HEK293 (cell line): ENCODE results near the gene NCKAP5.
A peak's percentile ranks its signal among the peaks of the same experiment; 100 is the strongest.

Experiments
- CTCF ChIA-PET: fragments of 350-600 bp; formaldehyde crosslinking; extraction: SDS; loops from one replicate; lab custom pipeline; 2021; ENCODE audit warnings: antibody characterized with exemption; lab: Yijun Ruan, JAX
- POLR2A ChIA-PET: fragments of 300-600 bp; formaldehyde crosslinking; extraction: SDS; loops from one replicate; lab custom pipeline; 2020; ENCODE audit warnings: antibody characterized with exemption, inconsistent platforms; lab: Yijun Ruan, JAX
- H3K27ac ChIP-seq: fragments of 200-500 bp; sonication (Bioruptor generic); 2 replicates; pipeline ENCODE4 v1.5.1; 2014; ENCODE audit warnings: low read depth, low read length, control low read depth, inconsistent platforms; ENCODE audit errors: extremely low read depth
- H3K36me3 ChIP-seq, 2 experiments: fragments of 200-500 bp in 1 of 2; sonication (Bioruptor generic) in 1 of 2; 1 replicate in 1 of 2; 2 replicates in 1 of 2; pipeline ENCODE4 v1.5.1; 2014 to 2017; ENCODE audit warnings: inconsistent platforms in 2 of 2, low read length in 2 of 2; ENCODE audit not compliant: control insufficient read depth in 2 of 2, insufficient read depth in 1 of 2
- H3K4me1 ChIP-seq: fragments of 200-500 bp; sonication (Bioruptor generic); 2 replicates; pipeline ENCODE4 v1.5.1; 2014; ENCODE audit warnings: mild to moderate bottlenecking, low read length, inconsistent platforms; ENCODE audit not compliant: control insufficient read depth, insufficient read depth
- H3K4me3 ChIP-seq: 2 replicates; pipeline ENCODE4 v1.5.1; 2011; ENCODE audit warnings: low read depth, mild to moderate bottlenecking, control low read depth, low read length, moderate library complexity
- H3K9me3 ChIP-seq: fragments of 200-500 bp; sonication (Bioruptor generic); 2 replicates; pipeline ENCODE4 v1.5.1; 2014; ENCODE audit warnings: low read depth, low read length, inconsistent platforms; ENCODE audit not compliant: control insufficient read depth, insufficient read depth
- PRDM2 ChIP-seq: fragments of 450-650 bp; formaldehyde crosslinking; IDR thresholded peaks from 2 replicates; pipeline ENCODE4 v1.5.1; 2016; ENCODE audit warnings: missing biosample characterization, missing genetic modification characterization, borderline replicate concordance
- ZBTB20 ChIP-seq: fragments of 450-650 bp; formaldehyde crosslinking; IDR thresholded peaks from 2 replicates; pipeline ENCODE4 v1.5.1; 2016; ENCODE audit warnings: missing biosample characterization, missing genetic modification characterization
- ZNF121 ChIP-seq: fragments of 450-650 bp; formaldehyde crosslinking; IDR thresholded peaks from 2 replicates; pipeline ENCODE4 v1.5.1; 2016; ENCODE audit warnings: missing biosample characterization, missing genetic modification characterization
- ZNF146 ChIP-seq: fragments of 450-650 bp; formaldehyde crosslinking; IDR thresholded peaks from 2 replicates; pipeline ENCODE4 v1.5.1; 2016; ENCODE audit warnings: missing biosample characterization, missing genetic modification characterization
- ZNF18 ChIP-seq: fragments of 450-650 bp; formaldehyde crosslinking; IDR thresholded peaks from 2 replicates; pipeline ENCODE4 v1.5.1; 2016; ENCODE audit warnings: missing biosample characterization, missing genetic modification characterization
- ZNF184 ChIP-seq: fragments of 450-650 bp; IDR thresholded peaks from 2 replicates; pipeline ENCODE4 v1.5.1; 2018; ENCODE audit warnings: missing biosample characterization, mild to moderate bottlenecking, missing genetic modification characterization
- ZNF19 ChIP-seq: fragments of 450-650 bp; formaldehyde crosslinking; IDR thresholded peaks from 2 replicates; pipeline ENCODE4; 2016; ENCODE audit warnings: missing biosample characterization, missing genetic modification characterization, low read depth
- ZNF239 ChIP-seq: fragments of 450-650 bp; formaldehyde crosslinking; IDR thresholded peaks from 2 replicates; pipeline ENCODE4 v1.5.1; 2016; ENCODE audit warnings: missing biosample characterization, missing genetic modification characterization
- ZNF266 ChIP-seq: fragments of 450-650 bp; formaldehyde crosslinking; IDR thresholded peaks from 2 replicates; pipeline ENCODE4 v1.5.1; 2016; ENCODE audit warnings: missing biosample characterization, missing genetic modification characterization, low read depth
- ZNF350 ChIP-seq: fragments of 450-650 bp; formaldehyde crosslinking; IDR thresholded peaks from 2 replicates; pipeline ENCODE4 v1.5.0; 2017; ENCODE audit warnings: missing biosample characterization, mild to moderate bottlenecking, missing genetic modification characterization
- ZNF488 ChIP-seq: fragments of 450-650 bp; formaldehyde crosslinking; IDR thresholded peaks from 2 replicates; pipeline ENCODE4 v1.5.1; 2016; ENCODE audit warnings: missing biosample characterization, missing genetic modification characterization
- ZNF513 ChIP-seq: fragments of 450-650 bp; IDR thresholded peaks from 2 replicates; pipeline ENCODE4 v1.5.1; 2018; ENCODE audit warnings: missing biosample characterization, missing genetic modification characterization
- ZNF639 ChIP-seq: fragments of 450-650 bp; formaldehyde crosslinking; IDR thresholded peaks from 2 replicates; pipeline ENCODE4 v1.5.1; 2016; ENCODE audit warnings: missing biosample characterization, missing genetic modification characterization
- ZNF660 ChIP-seq: fragments of 450-650 bp; IDR thresholded peaks from 2 replicates; pipeline ENCODE4 v1.5.1; 2018; ENCODE audit warnings: missing biosample characterization, mild to moderate bottlenecking, missing genetic modification characterization
- ZNF670 ChIP-seq: fragments of 450-650 bp; formaldehyde crosslinking; IDR thresholded peaks from 2 replicates; pipeline ENCODE4 v1.5.1; 2016; ENCODE audit warnings: missing biosample characterization, missing genetic modification characterization, low read depth
- ZNF707 ChIP-seq: fragments of 450-650 bp; formaldehyde crosslinking; IDR thresholded peaks from 2 replicates; pipeline ENCODE4 v1.5.1; 2016; ENCODE audit warnings: missing biosample characterization, missing genetic modification characterization
- ZSCAN5A ChIP-seq: fragments of 450-650 bp; formaldehyde crosslinking; IDR thresholded peaks from 2 replicates; pipeline ENCODE4 v1.5.1; 2016; ENCODE audit warnings: missing biosample characterization, missing genetic modification characterization

NCKAP5 gene

GRCh38 chr2:133215477-133215876 lies 352.8 kb downstream of the NCKAP5 start:
- Histone ChIP-seq H3K4me1 (no peaks in the 10 kb centered on the region), H3K9me3 (no peaks in the 10 kb centered on the region), H3K4me3 (no peak overlapping the region), H3K27ac (no peak overlapping the region), H3K36me3 (no peaks in the 10 kb centered on the region)
- POLR2A ChIA-PET, result no interaction called here
- CTCF ChIA-PET, result no interaction called here
- TF ChIP-seq ZNF660 (no peak), ZNF239 (no peak), ZSCAN5A (tag by site-specific recombination) (no peak), ZNF146 (tag by site-specific recombination) (peak; percentile 86), ZNF639 (no peak), ZNF707 (tag by site-specific recombination) (no peak), ZNF121 (no peak), ZNF19 (no peak)

- Histone ChIP-seq H3K27ac (no peak overlapping the region), H3K4me1 (no peaks in the 10 kb centered on the region), H3K9me3 (no peaks in the 10 kb centered on the region), H3K36me3 (no peaks in the 10 kb centered on the region), H3K4me3 (no peak overlapping the region)
- ChIA-PET CTCF (no interaction called here), POLR2A (no interaction called here)
- TF ChIP-seq ZNF488 (no peak), ZNF266 (tag by site-specific recombination) (no peak), ZNF184 (tag by site-specific recombination) (no peak), ZNF513 (tag by site-specific recombination) (no peak), ZNF18 (tag by site-specific recombination) (no peak), ZNF350 (tag by site-specific recombination) (no peak), ZNF670 (tag by site-specific recombination) (no peak), PRDM2 (tag by site-specific recombination) (no peak), ZBTB20 (tag by site-specific recombination) (no peak)
Observed at GRCh38 chr2:133213651-133214050, 354.6 kb downstream of the NCKAP5 start.
